GM12878 (cell line): Measurements from ENCODE around the gene IHH. TPM values are rescaled to one million over a fixed set of nuclear protein-coding genes. Genes with fewer than 3 reads are reported as not detected.

ENCODE experiments used
- ATAC-seq: fragments of 200-7000 bp; cut with Tn5 transposase; 3 replicates; pipeline ENCODE4 v1.9.1; 2020; ENCODE audit warnings: mild to moderate bottlenecking, moderate library complexity
- BruUV-seq: library from RNA; stranded (reverse); fragments of 400-500 nt; replicated peaks from 2 replicates; lab custom pipeline; 2021; lab: Mats Ljungman, UMichigan
- CTCF ChIA-PET: fragments of 300-600 bp; sonication (Branson Sonifier 250); formaldehyde crosslinking; extraction: SDS; loops from one replicate; lab custom pipeline; 2021; ENCODE audit warnings: inconsistent platforms; lab: Yijun Ruan, JAX
- POLR2A ChIA-PET: fragments of 350-600 bp; formaldehyde crosslinking; extraction: SDS; loops from one replicate; lab custom pipeline; 2021; ENCODE audit warnings: inconsistent platforms; lab: Charles Lee
- RAD21 ChIA-PET: fragments of 300-600 bp; sonication (Branson Sonifier 250); formaldehyde crosslinking; loops from one replicate; lab custom pipeline; 2023; ENCODE audit warnings: antibody characterized with exemption; ENCODE audit not compliant: unreplicated experiment; lab: Charles Lee
- SMC1A ChIA-PET: fragments of 300-600 bp; sonication (Branson Sonifier 250); formaldehyde crosslinking; loops from one replicate; lab custom pipeline; 2023; ENCODE audit not compliant: unreplicated experiment, uncharacterized antibody; lab: Charles Lee
- DNase-seq: peaks from one replicate; pipeline ENCODE4 v3.0.0-alpha.2; 2011; ENCODE audit warnings: low read depth, low spot score
- FAIRE-seq: peaks from 3 replicates; lab custom pipeline; 2011; peaks lifted over from hg19 to GRCh38; lab: Jason Lieb, UNC
- H2AFZ ChIP-seq: 2 replicates; pipeline ENCODE4 v1.6.0; 2011; ENCODE audit warnings: low read depth, low read length, control low read depth; ENCODE audit not compliant: control insufficient read depth
- H3K27ac ChIP-seq: 2 replicates; pipeline ENCODE4 v1.5.1; 2011; ENCODE audit warnings: control low read depth; ENCODE audit not compliant: control insufficient read depth, insufficient read depth
- H3K27me3 ChIP-seq, 2 experiments: replicated peaks in 1 of 2; 2 replicates each; pipeline versions ENCODE4 v1.6.0 to v1.6.1; 2011; ENCODE audit warnings: low read length in 1 of 2; ENCODE audit not compliant: control insufficient read depth in 2 of 2, insufficient read depth in 2 of 2
- H3K36me3 ChIP-seq, 2 experiments: 2 replicates each; pipeline ENCODE4 v1.5.1; 2011; ENCODE audit warnings: low read length in 1 of 2; ENCODE audit not compliant: control insufficient read depth in 2 of 2, insufficient read depth in 2 of 2
- H3K4me1 ChIP-seq: 2 replicates; pipeline ENCODE4 v1.6.1; 2011; ENCODE audit warnings: mild to moderate bottlenecking, low read length, moderate library complexity, mixed read lengths; ENCODE audit not compliant: control insufficient read depth, insufficient read depth
- H3K4me2 ChIP-seq: 2 replicates; pipeline ENCODE4 v1.6.0; 2011; ENCODE audit warnings: control low read depth; ENCODE audit not compliant: control insufficient read depth, insufficient read depth
- H3K4me3 ChIP-seq: fragments of 200-600 bp; sonication (generic); 2 replicates; pipeline ENCODE4 v1.5.1; 2016
- H3K79me2 ChIP-seq: 2 replicates; pipeline ENCODE4 v1.6.0; 2011; ENCODE audit warnings: low read length; ENCODE audit not compliant: control insufficient read depth, insufficient read depth
- H3K9ac ChIP-seq: 2 replicates; pipeline ENCODE4 v1.8.0; 2011; ENCODE audit warnings: low read length, control low read depth, mixed read lengths; ENCODE audit not compliant: control insufficient read depth, insufficient read depth
- H3K9me3 ChIP-seq: replicated peaks from 3 replicates; pipeline ENCODE4 v1.5.1; 2011; ENCODE audit warnings: mild to moderate bottlenecking, low read length; ENCODE audit not compliant: control insufficient read depth, insufficient read depth
- H4K20me1 ChIP-seq: 2 replicates; pipeline ENCODE4 v1.6.0; 2011; ENCODE audit not compliant: control insufficient read depth, insufficient read depth
- BACH1 ChIP-seq: fragments of 450-650 bp; IDR thresholded peaks from 2 replicates; pipeline ENCODE4 v1.6.1; 2017; ENCODE audit warnings: mild to moderate bottlenecking, borderline replicate concordance
- BHLHE40 ChIP-seq, 2 experiments: fragments of 450-650 bp in 1 of 2; IDR thresholded peaks; 2 replicates each; pipeline ENCODE4 v1.6.1; 2011 to 2017; ENCODE audit warnings: low read depth in 2 of 2, borderline replicate concordance in 1 of 2, improper control_type of control experiment in 1 of 2, low read length in 1 of 2, mild to moderate bottlenecking in 1 of 2
- CEBPB ChIP-seq, 2 experiments: fragments of 150-350 bp in 1 of 2; IDR thresholded peaks; 2 replicates each; pipeline ENCODE4 v1.6.1; 2012 to 2014; ENCODE audit warnings: low read depth in 2 of 2, low read length in 2 of 2, borderline replicate concordance in 1 of 2, inconsistent platforms in 1 of 2
- EGR1 ChIP-seq, 2 experiments: IDR thresholded peaks; 1 replicate in 1 of 2; 2 replicates in 1 of 2; pipeline ENCODE4 v1.6.1; 2011 to 2012; ENCODE audit warnings: low read depth in 2 of 2, low read length in 2 of 2, borderline replicate concordance in 1 of 2, mild to moderate bottlenecking in 1 of 2, moderate library complexity in 1 of 2
- ELK1 ChIP-seq: IDR thresholded peaks from 2 replicates; pipeline ENCODE4 v1.6.1; 2012; ENCODE audit warnings: low read depth, low read length, improper control_type of control experiment
- EZH2 ChIP-seq: IDR thresholded peaks from 2 replicates; pipeline ENCODE4 v1.6.1; 2012; ENCODE audit warnings: low read depth, mild to moderate bottlenecking, control low read depth, inconsistent platforms, low read length, borderline replicate concordance; ENCODE audit not compliant: control insufficient read depth
- JUND ChIP-seq: IDR thresholded peaks from 2 replicates; pipeline ENCODE4 v1.6.1; 2012; ENCODE audit warnings: low read depth, mild to moderate bottlenecking, low read length, improper control_type of control experiment, moderate library complexity
- MXI1 ChIP-seq: fragments of 150-350 bp; IDR thresholded peaks from 2 replicates; pipeline ENCODE4 v1.6.1; 2011; ENCODE audit warnings: low read depth, mild to moderate bottlenecking, inconsistent platforms, low read length, improper control_type of control experiment
- NR2F1 ChIP-seq: fragments of 450-650 bp; conservative IDR thresholded peaks from 2 replicates; pipeline ENCODE4 v1.6.1; 2017; ENCODE audit warnings: mild to moderate bottlenecking
- PAX8 ChIP-seq: fragments of 450-650 bp; IDR thresholded peaks from 2 replicates; pipeline ENCODE4 v1.6.1; 2017; ENCODE audit warnings: mild to moderate bottlenecking, moderate library complexity
- POLR2AphosphoS5 ChIP-seq: IDR thresholded peaks from 2 replicates; pipeline ENCODE4 v1.6.1; 2011; ENCODE audit warnings: mild to moderate bottlenecking, low read length, inconsistent platforms
- SKIL ChIP-seq: fragments of 450-650 bp; IDR thresholded peaks from 2 replicates; pipeline ENCODE4 v1.6.1; 2017; ENCODE audit warnings: mild to moderate bottlenecking, low read depth, inconsistent platforms; ENCODE audit not compliant: poor library complexity, severe bottlenecking
- ZBTB11 ChIP-seq: fragments of 450-650 bp; formaldehyde crosslinking; IDR thresholded peaks from 2 replicates; pipeline ENCODE4 v1.5.0; 2022; ENCODE audit warnings: mild to moderate bottlenecking, missing genetic modification characterization
- ZNF217 ChIP-seq: fragments of 450-650 bp; IDR thresholded peaks from 2 replicates; pipeline ENCODE4 v1.6.1; 2017; ENCODE audit warnings: antibody characterized with exemption, mild to moderate bottlenecking
- ZNF24 ChIP-seq: fragments of 450-650 bp; IDR thresholded peaks from 2 replicates; pipeline ENCODE4 v1.6.1; 2017; ENCODE audit warnings: antibody characterized with exemption, mild to moderate bottlenecking
- WGBS: methylation state at CpG from one replicate; pipeline ENCODE4 v1.1.6; 2016; ENCODE audit warnings: low lambda C conversion rate; ENCODE audit not compliant: insufficient replicate concordance, insufficient coverage; ENCODE audit errors: missing lambda C conversion rate; 5-methylcytosine and 5-hydroxymethylcytosine counted together
- in situ Hi-C: fragments of 300-500 bp; cut with MboI; formaldehyde crosslinking; loops from 9 replicates; pipeline ENCODE4 v1.14.3; 2018; ENCODE audit warnings: mixed read lengths
- intact Hi-C: fragments of 100-400 bp; cut with micrococcal nuclease; formaldehyde crosslinking; loops from one replicate; pipeline ENCODE4 v1.14.2; 2022; ENCODE audit not compliant: unreplicated experiment
- polyA plus RNA-seq, 11 experiments: library from polyadenylated mRNA; depleted of rRNA in 4 of 11; unstranded in 6 of 11; stranded (reverse) in 5 of 11; fragments of >200 nt; fragmentation: Nextera tagmentation in 4 of 11; fragmentation: Illumina TruSeq in 1 of 11; extraction: Ambion mirVana in 4 of 11; extraction: Trizol in 1 of 11; gene quantifications; 1 replicate in 1 of 11; 2 replicates in 10 of 11; pipeline versions ENCODE4 v1.2.1 to v1.2.3, GENCODE V29; 2011 to 2016; ENCODE audit warnings: inconsistent platforms in 2 of 11, missing spikeins in 2 of 11, low read depth in 1 of 11
- total RNA-seq, 4 experiments: library from RNA; depleted of rRNA in 3 of 4; stranded (reverse); fragments of >200 nt in 3 of 4; fragmentation: Illumina TruSeq in 1 of 4; extraction: Trizol in 1 of 4; gene quantifications; 2 replicates each; pipeline versions ENCODE4 v1.2.1 to v1.2.3, GENCODE V29; 2013 to 2021

The IHH gene
- total and polyA plus RNA-seq, 10 of the 15 experiments (the other 5 are each of a cell fraction or from before 2014, with no cell fraction given): 0.04 TPM; not detected in 9

GRCh38 chr2:219010162-219010756 lies 50.5 kb downstream of the IHH start (continued):
- TF ChIP-seq SKIL: no peak
- no peak for TF ChIP-seq EZH2
- TF ChIP-seq POLR2AphosphoS5: no peak

- no peaks in the 10 kb centered on the region for H3K4me1 ChIP-seq
- no peak overlapping the region for H3K4me3 ChIP-seq
- H4K20me1 ChIP-seq: no peaks in the 10 kb centered on the region
- DNase-seq (no peak), FAIRE-seq (no peak), ATAC-seq (no peak)
- CTCF ChIA-PET: interaction anchor here (1.4 to 1.5 kb wide), 3 partner anchors 20 to 145 kb away, joined by 4 to 9 read pairs (median 7); no protein-coding TSS in a partner anchor
- intact Hi-C loops: no loop called here
- H3K9ac ChIP-seq: no peak overlapping the region
- no peaks in the 10 kb centered on the region for H3K79me2 ChIP-seq
- H3K27ac ChIP-seq: no peak overlapping the region
- no peak overlapping the region for H3K4me2 ChIP-seq
- peaks cover 2% of the 10 kb centered on the region in 2 experiments for H3K27me3 ChIP-seq
- H3K9me3 ChIP-seq: no peaks in the 10 kb centered on the region
- no TSS peak for BruUV-seq
- H2AFZ ChIP-seq: no peak overlapping the region
- WGBS: 38% methylated on average over 2 of the region's 2 CpGs
- POLR2A ChIA-PET: no interaction called here
- RAD21 ChIA-PET: interaction anchor here (1.8 kb wide), 1 partner anchor 145 kb away, joined by 6 read pairs; no protein-coding TSS in a partner anchor
- no peaks in the 10 kb centered on the region for H3K36me3 ChIP-seq
- in situ Hi-C loops: no loop called here
- SMC1A ChIA-PET: interaction anchor here (1.8 to 2.5 kb wide), 2 partner anchors 143 to 146 kb away, joined by 6 to 9 read pairs; no protein-coding TSS in a partner anchor
- no peak for TF ChIP-seq PAX8
- TF ChIP-seq ZBTB11 (CRISPR knock-in tag): no peak
- no peak for TF ChIP-seq BACH1
- no peak for TF ChIP-seq ZNF217
- no peak for TF ChIP-seq BHLHE40 (IDR thresholded peaks at IDR 0.05; ENCODE audit: borderline replicate concordance in 1 of 2, low read depth in 2 of 2, low read length in 1 of 2)
- TF ChIP-seq NR2F1: no peak
- no peak for TF ChIP-seq ZNF24
- TF ChIP-seq ELK1: no peak
- TF ChIP-seq JUND: no peak
- no peak for TF ChIP-seq EGR1 (IDR thresholded peaks at IDR 0.05; ENCODE audit: borderline replicate concordance in 1 of 2, low read depth in 2 of 2, low read length in 2 of 2)
- TF ChIP-seq MXI1: no peak
- no peak for TF ChIP-seq CEBPB (IDR thresholded peaks at IDR 0.05; ENCODE audit: borderline replicate concordance in 1 of 2, low read depth in 2 of 2, low read length in 2 of 2)
Measured at GRCh38 chr2:219009294-219009693, 51.4 kb downstream of the IHH start.
